Natural killer cell (primary cell): Measurements from ENCODE around the gene PYGL. TPM values are rescaled to one million over a fixed set of nuclear protein-coding genes. Genes with fewer than 3 reads are reported as not detected.

Experiments
- ATAC-seq, 3 donors: fragments of 150-1000 bp in 2 of 3; fragments of 200-7000 bp in 1 of 3; cut with Tn5 transposase; 1 replicate in 1 of 3; 2 replicates in 2 of 3; pipeline ENCODE4 v1.10.0; 2021; ENCODE audit warnings: mild to moderate bottlenecking in 2 of 3, moderate library complexity in 2 of 3
- DNase-seq, 2 donors: peaks; one replicate each; pipeline versions ENCODE4 v3.0.0 to v3.0.0-alpha.2; 2013 to 2021; ENCODE audit warnings: mixed read lengths in 1 of 2
- H3K27ac ChIP-seq: one replicate; pipeline ENCODE4 v1.5.1; 2013; ENCODE audit warnings: mild to moderate bottlenecking, low read length
- H3K27me3 ChIP-seq: one replicate; pipeline ENCODE4 v1.6.1; 2013; ENCODE audit warnings: low read length; ENCODE audit not compliant: control insufficient read depth, insufficient read depth
- H3K36me3 ChIP-seq: one replicate; pipeline ENCODE4 v1.6.1; 2013; ENCODE audit warnings: low read length; ENCODE audit not compliant: control insufficient read depth, insufficient read depth
- H3K4me1 ChIP-seq: one replicate; pipeline ENCODE4 v1.6.1; 2013; ENCODE audit warnings: low read length; ENCODE audit not compliant: control insufficient read depth, insufficient read depth
- H3K4me3 ChIP-seq: one replicate; pipeline ENCODE4 v1.5.1; 2013; ENCODE audit warnings: low read length
- H3K9me3 ChIP-seq: one replicate; pipeline ENCODE4 v1.6.1; 2013; ENCODE audit warnings: low read length; ENCODE audit not compliant: control insufficient read depth, insufficient read depth
- H3K27ac Mint-ChIP-seq, 2 donors: one replicate each; pipeline ENCODE4 v1.8.0; 2022; ENCODE audit warnings: mild to moderate bottlenecking in 2 of 2, mixed read lengths in 2 of 2, moderate library complexity in 1 of 2
- H3K27me3 Mint-ChIP-seq, 2 donors: one replicate each; pipeline ENCODE4 v1.8.0; 2022; ENCODE audit warnings: low read depth in 2 of 2, mixed read lengths in 2 of 2
- H3K36me3 Mint-ChIP-seq: one replicate; pipeline ENCODE4 v1.8.0; 2022; ENCODE audit warnings: mixed read lengths
- H3K4me1 Mint-ChIP-seq, 2 donors: one replicate each; pipeline ENCODE4 v1.8.0; 2022; ENCODE audit warnings: mixed read lengths in 2 of 2
- H3K4me3 Mint-ChIP-seq: one replicate; pipeline ENCODE4 v1.8.0; 2022; ENCODE audit warnings: mild to moderate bottlenecking, moderate library complexity, mixed read lengths
- H3K9me3 Mint-ChIP-seq, 2 donors: one replicate each; pipeline ENCODE4 v1.8.0; 2022; ENCODE audit warnings: mixed read lengths in 2 of 2
- WGBS: methylation state at CpG from one replicate; pipeline ENCODE4 v1.1.7; 2013; ENCODE audit warnings: missing lambda C conversion rate; ENCODE audit not compliant: insufficient coverage; 5-methylcytosine and 5-hydroxymethylcytosine counted together
- intact Hi-C: fragments of 100-400 bp; cut with micrococcal nuclease; formaldehyde crosslinking; loops from one replicate; pipeline ENCODE4 v1.14.2; 2022
- total RNA-seq, 4 donors: library from RNA; stranded (reverse); fragments of 120-200 nt in 1 of 4; gene quantifications; one replicate each; pipeline versions ENCODE4 v1.2.3 to v1.2.4, GENCODE V29; 2013 to 2022
- TF ChIP-seq, protein P1 (sequence below): fragments of 200-600 bp; IDR thresholded peaks from one replicate; pipeline ENCODE4 v1.8.0; 2022; ENCODE audit warnings: antibody characterized with exemption

The PYGL gene
- total RNA-seq, 3 donors from 2014 or later (not counting 1 experiment from before 2014, with no cell fraction given): 2.0 to 22.3 (median 3.2) TPM

DNA sequence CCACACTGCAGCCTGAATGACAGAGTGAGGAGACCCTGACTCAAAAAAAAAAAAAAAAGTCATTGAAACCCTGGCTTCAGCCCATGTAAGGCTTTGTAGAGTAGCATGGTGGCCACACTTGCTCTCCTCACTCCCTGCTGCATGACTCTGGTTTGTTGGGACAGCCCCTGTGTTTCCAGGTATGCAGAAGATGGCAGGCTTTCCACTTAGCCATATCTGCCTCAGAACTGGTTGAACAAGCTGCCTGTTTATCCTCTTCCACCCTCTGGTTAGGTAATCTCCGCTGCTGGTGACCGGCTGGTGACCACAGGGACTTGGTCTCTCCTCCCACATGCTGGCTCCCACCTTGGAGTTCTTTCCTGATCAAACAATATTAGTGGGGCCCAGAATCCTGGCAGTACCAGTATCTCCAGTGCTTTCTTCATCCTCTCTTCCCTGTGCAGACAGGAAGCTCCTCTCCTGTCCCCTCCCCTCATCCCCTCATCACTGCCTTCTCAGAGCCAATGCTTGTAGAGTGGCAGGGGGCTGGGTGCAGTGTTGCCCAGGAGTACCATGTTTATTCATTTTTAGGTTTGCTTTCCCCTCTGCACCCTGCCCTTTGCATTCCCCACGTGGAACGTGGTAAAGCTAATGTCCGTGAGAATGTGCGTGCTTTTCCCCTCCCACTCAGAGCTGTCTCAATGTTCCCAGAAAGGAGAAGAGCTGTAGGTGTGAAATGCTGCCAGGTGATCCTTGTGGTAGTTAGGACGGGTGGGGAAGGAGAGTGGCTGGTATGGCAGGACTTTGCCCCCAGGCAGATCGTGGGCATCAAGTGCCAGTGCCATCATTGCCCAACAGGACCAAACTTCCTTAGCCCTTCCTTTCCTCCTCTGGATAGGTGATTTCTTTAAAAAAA is 61.1 kb downstream of the PYGL start:
- no peak overlapping the region for H3K4me3 ChIP-seq
- no peak for ATAC-seq
- H3K36me3 Mint-ChIP-seq: no peaks in the 10 kb centered on the region

DNA sequence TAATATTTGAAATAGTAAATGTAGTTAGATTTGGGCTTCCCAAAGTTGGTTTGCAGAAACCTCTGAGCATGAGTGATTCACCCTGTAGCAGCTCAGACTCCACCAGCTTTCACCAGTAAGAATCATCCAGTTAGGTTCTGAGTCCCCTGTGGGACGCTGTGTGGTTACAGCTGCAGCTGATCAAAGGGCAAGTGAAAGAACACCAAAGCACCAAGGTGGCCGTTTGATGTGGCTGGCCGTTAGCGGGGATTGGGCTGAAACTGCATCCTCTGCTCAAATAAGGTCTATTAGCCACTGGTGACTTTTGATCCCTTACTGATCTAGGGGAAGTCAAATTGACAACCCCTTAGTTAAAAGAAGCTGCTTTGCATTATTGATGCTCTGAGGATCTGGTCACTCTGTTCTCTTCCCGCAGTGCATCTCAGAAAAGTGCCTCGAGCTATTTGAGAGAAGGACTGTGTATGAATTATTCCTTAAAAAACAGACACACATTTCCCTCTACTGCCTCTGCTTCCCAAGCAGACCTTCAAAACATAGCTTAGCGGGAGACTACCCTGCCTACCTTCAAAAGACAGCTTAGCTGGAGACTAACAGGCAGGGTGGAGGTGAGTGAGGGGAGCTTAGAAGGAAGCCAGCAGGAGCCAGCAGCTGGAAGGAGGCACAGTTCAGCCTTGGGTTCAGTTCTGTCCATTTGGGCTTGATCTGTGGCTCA is 68.8 kb downstream of the PYGL start:
- ATAC-seq: peak; percentile 61 to 78 (median 72)
- intact Hi-C loops: no loop called here

More for the DNA sequence above, 61.1 kb downstream of the PYGL start:
- Mint-ChIP-seq H3K4me1 (no peaks in the 10 kb centered on the region), H3K27ac (no peak overlapping the region), H3K27me3 (peaks cover 30 to 62% of the 10 kb centered on the region in 2 donors), H3K9me3 (no peaks in the 10 kb centered on the region), H3K4me3 (no peak overlapping the region)
- DNase-seq: no peak
- no peak overlapping the region for H3K27ac ChIP-seq
- intact Hi-C loops: no loop called here
- no peaks in the 10 kb centered on the region for H3K4me1 ChIP-seq
- no peaks in the 10 kb centered on the region for H3K36me3 ChIP-seq
- peaks cover 13% of the 10 kb centered on the region for H3K27me3 ChIP-seq
- H3K9me3 ChIP-seq: no peaks in the 10 kb centered on the region
- 92% methylated on average over 6 of the region's 8 CpGs for WGBS
- TF ChIP-seq, protein P1, sequence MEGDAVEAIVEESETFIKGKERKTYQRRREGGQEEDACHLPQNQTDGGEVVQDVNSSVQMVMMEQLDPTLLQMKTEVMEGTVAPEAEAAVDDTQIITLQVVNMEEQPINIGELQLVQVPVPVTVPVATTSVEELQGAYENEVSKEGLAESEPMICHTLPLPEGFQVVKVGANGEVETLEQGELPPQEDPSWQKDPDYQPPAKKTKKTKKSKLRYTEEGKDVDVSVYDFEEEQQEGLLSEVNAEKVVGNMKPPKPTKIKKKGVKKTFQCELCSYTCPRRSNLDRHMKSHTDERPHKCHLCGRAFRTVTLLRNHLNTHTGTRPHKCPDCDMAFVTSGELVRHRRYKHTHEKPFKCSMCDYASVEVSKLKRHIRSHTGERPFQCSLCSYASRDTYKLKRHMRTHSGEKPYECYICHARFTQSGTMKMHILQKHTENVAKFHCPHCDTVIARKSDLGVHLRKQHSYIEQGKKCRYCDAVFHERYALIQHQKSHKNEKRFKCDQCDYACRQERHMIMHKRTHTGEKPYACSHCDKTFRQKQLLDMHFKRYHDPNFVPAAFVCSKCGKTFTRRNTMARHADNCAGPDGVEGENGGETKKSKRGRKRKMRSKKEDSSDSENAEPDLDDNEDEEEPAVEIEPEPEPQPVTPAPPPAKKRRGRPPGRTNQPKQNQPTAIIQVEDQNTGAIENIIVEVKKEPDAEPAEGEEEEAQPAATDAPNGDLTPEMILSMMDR: no peak

DNA sequence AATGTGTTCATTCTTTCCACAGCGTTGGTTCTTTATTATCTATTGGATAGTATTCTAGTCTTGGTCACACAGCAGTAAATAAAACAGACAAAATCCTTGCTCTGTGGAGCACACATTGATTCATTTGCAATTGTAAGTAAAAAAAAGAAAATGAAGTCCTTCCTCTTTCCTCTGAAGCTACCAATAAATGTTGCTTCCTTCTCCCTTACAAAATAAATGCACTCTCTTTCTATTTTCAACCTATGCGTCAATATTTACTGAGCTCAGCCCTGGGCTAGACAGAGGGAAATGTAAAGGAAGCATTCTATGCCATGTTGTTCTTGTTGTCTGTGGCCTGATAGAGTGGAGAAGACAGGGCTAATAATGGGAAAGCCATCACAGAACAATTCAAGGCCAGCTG is 69.5 kb downstream of the PYGL start:
- no peak for DNase-seq
- Histone ChIP-seq H3K36me3 (no peaks in the 10 kb centered on the region), H3K9me3 (no peaks in the 10 kb centered on the region), H3K4me1 (peaks cover 12% of the 10 kb centered on the region), H3K27me3 (peaks cover 50% of the 10 kb centered on the region), H3K27ac (no peak overlapping the region), H3K4me3 (no peak overlapping the region)
- WGBS: 67% methylated on average over 2 of the region's 2 CpGs
- no peak overlapping the region for H3K27ac Mint-ChIP-seq
- ATAC-seq: no peak
- no peaks in the 10 kb centered on the region for H3K36me3 Mint-ChIP-seq
- no peaks in the 10 kb centered on the region for H3K9me3 Mint-ChIP-seq
- intact Hi-C loops: no loop called here
- peaks cover 5 to 6% of the 10 kb centered on the region in 2 donors for H3K4me1 Mint-ChIP-seq
- H3K4me3 Mint-ChIP-seq: no peak overlapping the region
- peaks cover 47 to 78% of the 10 kb centered on the region in 2 donors for H3K27me3 Mint-ChIP-seq
- TF ChIP-seq, protein P1: no peak

More for the DNA sequence above, 68.8 kb downstream of the PYGL start:
- Histone ChIP-seq H3K4me1 (peaks cover 12% of the 10 kb centered on the region), H3K27me3 (peaks cover 42% of the 10 kb centered on the region), H3K27ac (no peak overlapping the region), H3K9me3 (no peaks in the 10 kb centered on the region), H3K4me3 (no peak overlapping the region), H3K36me3 (no peaks in the 10 kb centered on the region)
- Mint-ChIP-seq H3K4me3 (no peak overlapping the region), H3K36me3 (no peaks in the 10 kb centered on the region), H3K9me3 (no peaks in the 10 kb centered on the region), H3K4me1 (peaks cover 5 to 6% of the 10 kb centered on the region in 2 donors), H3K27ac (no peak overlapping the region), H3K27me3 (peaks cover 44 to 78% of the 10 kb centered on the region in 2 donors)
- TF ChIP-seq, protein P1: no peak
- WGBS: 6% methylated on average over 4 of the region's 7 CpGs
- DNase-seq: peak in 1 of 2 donors; percentile 73
